NT2/D1 (cell line): ENCODE data around the gene IL12RB1.

ENCODE experiments used
- SUZ12 ChIP-seq: IDR thresholded peaks from 2 replicates; pipeline ENCODE4 v1.6.1; 2011; ENCODE audit not compliant: insufficient read length, insufficient read depth; ENCODE audit errors: extremely low read depth
- ZNF274 ChIP-seq: IDR thresholded peaks from 2 replicates; pipeline ENCODE4 v1.6.1; 2011; ENCODE audit warnings: mild to moderate bottlenecking, low read depth, low read length

- TF ChIP-seq SUZ12 (no peak), ZNF274 (no peak)
These were observed 40.5 kb downstream of the IL12RB1 start for GRCh38 chr19:18046059-18046718.
